HG03520 (cell line): ENCODE results near the gene CAPNS1.

Source experiments
- ATAC-seq: cut with Tn5 transposase; IDR thresholded peaks from one replicate; pipeline ENCODE4 v1.9.1; 2021; ENCODE audit warnings: mild to moderate bottlenecking, moderate library complexity; ENCODE audit not compliant: unreplicated experiment

The CAPNS1 gene

DNA sequence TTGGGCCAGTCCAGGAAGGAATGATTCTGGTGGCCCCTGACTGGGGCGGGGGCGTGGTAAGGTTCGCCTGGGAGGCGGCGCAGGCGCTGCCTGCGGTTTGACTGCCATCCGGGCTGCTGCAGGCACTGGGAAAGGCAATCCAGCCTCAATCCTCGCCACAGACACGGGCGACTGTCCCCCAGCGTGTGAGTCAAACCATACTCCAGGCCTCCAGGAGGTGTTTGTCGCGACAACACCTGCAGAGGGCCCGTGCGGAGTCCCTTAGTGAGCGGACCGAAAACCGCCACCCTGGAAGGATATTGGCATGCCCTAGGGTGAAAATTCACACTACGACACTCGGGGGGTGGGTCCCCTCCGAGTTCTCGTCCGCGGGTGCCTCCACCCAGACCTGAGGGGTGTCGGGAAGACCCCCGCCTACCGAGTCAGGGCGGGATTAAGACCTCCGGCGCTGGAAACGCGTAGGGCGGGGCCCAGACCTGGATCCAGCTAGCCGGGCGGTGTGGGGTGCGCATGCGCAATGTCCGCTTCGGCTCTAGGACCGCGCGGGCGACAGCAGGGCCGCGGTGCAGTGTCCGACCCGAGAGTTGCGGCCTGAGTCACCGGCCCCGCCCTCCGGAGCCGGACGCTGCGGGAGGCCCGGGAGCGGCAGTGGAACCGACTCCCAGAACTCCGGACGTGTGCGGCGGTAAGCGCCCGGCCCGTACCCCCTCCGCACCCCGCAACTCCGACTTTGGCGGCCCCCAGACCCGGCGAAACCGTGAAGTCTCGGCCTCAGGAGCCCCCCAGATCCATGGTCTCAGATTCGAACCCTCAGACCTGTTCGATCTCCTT is at the start of gene CAPNS1:
Gene CAPNS1 (plus strand): TSS at position 594 of the 831 bp plus-strand sequence. CDS start 946 bp downstream, outside the sequence.
- ATAC-seq = peak; percentile 69

DNA sequence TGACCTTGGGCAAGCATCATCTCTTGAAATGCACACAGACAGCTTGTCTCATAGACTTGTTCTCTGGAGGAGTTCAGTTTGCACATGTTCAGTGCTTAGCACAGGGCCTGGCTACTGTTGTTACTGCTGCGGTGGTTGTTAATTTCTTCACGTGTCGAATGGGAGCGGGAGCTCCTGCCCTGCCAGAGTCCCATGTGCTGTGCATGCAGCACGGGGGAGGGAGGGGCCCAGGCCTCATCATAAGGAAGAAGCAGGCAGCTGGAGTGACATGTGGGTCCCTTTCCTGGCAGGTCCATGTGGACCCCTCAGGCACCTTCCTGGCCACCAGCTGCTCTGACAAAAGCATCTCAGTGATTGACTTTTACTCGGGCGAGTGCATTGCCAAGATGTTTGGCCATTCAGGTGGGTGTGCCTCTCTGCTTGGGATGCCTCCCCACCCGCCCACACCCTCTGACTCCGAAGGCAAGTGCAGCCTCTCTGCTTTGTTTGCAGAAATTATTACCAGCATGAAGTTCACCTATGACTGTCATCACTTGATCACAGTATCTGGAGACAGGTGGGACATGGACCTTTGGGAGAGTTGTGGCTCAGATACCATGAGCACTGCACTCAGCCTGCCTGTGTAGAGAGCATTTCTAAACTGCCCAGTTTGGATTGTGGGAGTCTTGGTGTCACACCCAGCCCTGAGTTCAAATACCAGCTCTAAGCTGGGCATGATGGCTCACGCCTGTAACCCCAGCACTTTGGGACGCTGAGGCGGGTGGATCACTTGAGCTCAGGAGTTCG is 48.8 kb upstream of the CAPNS1 start:
- no peak for ATAC-seq

DNA sequence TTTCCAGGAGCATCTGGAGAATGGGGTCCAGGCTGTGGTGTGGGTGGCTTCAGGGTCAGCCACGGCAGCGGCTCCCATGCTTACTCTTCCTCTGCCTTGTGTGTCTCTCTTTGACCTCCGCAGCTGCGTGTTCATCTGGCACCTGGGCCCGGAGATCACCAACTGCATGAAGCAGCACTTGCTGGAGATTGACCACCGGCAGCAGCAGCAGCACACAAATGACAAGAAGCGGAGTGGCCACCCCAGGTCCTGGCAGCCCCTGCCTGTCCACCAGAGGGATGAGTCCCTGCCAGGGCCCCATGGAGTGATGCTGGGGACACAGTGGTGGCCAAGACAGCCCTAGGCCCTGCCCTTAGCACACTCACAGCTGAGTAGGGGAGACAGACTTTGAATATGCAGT is 47.3 kb upstream of the CAPNS1 start:
- ATAC-seq = no peak

DNA sequence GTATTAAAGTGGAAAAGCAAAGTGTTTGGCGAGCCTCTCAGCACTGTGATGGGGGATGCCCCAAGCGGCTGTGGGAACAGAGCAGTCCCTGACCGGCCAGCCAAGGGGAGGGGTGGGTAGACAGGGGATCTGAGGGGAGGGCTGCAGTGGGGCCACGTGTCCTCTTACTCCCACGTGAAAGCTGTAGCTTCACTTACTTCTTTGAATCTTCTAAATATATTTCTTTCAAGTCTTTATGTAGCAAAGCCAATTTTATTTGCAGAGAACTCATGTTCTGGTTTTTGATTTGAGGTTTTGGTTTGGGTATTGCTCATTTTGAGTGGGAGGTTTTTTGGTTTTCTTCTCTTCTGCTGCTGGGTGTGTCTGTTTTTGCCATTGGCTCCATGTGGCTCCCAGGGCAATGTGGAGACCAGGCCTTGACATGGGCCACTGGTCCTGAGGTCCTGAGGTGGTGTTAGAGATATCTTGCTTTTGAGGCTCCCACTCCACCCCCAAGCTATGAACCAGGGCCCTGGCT is 46.7 kb upstream of the CAPNS1 start:
- no peak for ATAC-seq

DNA sequence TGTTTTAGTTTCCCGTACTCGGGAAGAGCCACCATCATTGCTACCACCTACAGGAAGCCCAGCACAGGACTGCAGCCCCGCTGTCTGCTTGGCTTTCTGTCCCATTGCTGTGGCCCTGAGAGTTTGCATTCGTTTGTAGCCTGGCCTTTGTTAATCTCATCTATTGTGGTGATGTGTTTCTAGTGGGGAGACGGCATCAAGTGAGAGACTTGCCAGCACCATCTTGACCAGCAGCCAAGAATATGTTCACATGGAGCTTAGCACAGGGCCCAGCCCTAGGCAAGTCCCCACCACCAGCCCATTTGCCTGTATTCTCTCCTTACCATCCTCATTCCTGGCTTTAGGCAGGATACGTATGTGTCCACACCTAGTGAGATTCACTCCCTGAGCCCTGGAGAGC is 46.2 kb upstream of the CAPNS1 start:
- no peak for ATAC-seq

DNA sequence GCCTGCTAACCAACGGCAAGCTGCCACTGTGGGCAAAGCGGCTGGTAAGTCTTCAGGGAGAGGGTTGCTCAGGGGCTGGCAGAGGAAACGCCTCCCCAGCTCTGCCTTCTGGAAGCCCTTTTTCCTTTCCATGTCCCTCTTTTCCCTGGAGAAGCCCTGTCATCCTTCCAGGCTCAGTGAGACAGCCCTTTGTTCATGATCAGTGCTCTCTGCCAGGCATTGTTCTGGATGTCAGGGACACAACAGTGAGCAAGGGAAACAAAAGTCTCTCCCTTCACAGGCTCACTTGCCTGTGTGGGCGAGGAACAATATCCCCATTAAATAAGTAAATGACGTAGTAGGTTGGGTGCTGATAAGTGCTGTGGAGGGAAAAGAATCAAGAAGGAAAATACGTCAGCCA is 42.8 kb upstream of the CAPNS1 start:
- ATAC-seq = no peak

DNA sequence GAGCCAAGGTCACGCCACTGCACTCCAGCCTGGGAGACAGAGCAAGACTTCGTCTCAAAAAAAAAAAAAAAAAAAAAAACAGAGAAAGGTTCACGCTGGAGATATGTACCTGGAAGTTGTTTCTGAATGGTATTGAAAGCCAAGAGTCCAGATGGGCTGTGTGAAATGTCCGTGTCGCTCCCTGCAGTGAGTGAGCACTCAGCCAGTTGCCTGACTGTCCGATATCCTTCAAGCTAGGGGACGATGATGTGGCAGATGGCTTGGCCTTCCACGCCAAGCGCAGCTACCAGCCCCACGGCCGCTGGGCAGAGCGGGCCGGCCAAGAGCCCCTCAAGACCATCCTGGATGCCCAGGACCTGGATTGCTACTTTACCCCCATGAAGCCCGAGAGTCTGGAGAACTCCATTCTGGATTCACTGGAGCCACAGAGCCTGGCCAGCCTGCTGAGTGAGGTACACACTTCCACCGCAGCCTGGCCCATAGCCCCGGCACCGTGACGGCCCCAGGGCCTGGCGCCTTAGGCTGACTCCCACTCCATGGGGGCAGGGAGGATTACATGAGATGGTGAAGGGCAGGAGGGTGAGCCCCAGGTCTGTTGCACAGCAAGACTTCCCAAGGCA is 40.6 kb upstream of the CAPNS1 start:
- ATAC-seq = no peak

DNA sequence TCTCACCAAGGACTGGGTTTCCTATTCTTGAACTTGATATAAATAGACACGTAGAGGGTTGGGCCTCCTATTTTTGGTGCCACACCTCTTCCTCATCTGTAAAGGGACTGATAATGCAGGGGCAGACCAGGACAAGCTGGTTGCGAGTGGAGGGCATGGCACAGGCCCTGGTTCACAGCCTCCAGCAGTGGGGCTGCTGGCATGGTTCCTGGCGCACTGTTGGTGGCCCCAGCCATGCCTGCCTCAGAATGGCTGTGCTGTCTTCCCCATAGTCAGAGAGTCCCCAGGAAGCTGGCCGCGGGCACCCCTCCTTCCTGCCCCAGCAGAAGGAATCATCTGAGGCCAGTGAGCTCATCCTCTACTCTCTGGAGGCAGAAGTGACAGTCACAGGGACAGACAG is 39.4 kb upstream of the CAPNS1 start:
- ATAC-seq = no peak

DNA sequence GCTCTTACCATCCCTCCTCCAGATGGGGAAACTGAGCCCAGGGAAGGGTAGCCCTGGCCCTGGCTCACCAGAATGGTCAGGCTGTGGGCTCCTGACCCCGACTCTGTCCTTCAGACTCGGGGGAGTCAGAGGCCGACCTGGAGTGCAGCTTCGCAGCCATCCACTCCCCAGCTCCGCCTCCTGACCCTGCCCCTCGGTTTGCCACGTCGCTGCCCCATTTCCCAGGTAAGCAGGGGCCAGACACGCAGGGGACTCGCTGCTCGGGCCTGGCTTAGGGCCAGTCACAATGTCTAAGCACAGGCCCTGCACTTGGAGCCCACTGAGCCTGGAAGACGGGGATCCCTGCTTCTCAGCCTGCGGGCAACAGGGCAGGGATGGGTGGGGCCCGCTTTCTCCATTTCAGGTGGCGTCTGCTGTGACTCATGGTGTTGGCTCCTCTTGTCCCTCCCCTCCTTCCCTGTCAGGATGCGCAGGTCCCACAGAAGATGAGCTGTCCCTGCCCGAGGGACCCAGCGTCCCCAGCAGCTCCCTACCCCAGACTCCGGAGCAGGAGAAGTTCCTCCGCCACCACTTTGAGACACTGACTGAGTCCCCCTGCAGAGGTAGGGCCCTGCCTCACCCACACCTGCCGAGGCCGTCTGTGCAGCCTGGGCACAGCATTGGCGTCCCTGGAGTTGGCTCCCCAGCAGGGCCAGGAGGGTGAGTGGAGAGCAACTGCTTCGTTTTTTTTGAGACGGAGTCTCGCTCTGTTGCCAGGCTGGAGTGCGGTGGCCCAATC is 38.1 kb upstream of the CAPNS1 start:
- ATAC-seq = no peak

DNA sequence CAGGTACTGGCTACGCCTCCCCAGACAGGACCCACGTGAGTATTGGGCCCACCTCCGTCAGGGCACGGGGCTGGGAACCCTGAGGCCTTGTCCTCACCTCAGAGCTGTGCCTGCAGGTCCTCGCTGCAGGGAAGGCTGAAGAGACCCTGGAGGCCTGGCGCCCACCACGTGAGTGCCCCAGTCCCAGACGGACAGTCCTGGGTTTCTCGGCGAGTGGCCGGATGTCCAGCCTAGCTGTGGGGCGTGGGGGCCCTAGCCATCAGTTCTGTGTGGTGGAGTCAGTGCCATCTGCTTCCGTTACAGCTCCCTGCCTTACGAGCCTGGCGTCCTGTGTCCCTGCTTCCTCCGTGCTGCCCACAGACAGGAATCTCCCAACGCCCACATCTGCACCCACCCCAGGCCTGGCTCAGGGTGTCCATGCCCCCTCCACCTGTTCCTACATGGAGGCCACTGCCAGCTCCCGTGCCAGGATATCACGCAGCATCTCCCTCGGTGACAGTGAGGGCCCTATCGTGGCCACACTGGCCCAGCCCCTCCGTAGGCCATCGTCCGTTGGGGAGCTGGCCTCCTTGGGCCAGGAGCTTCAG is 36.7 kb upstream of the CAPNS1 start:
- no peak for ATAC-seq

DNA sequence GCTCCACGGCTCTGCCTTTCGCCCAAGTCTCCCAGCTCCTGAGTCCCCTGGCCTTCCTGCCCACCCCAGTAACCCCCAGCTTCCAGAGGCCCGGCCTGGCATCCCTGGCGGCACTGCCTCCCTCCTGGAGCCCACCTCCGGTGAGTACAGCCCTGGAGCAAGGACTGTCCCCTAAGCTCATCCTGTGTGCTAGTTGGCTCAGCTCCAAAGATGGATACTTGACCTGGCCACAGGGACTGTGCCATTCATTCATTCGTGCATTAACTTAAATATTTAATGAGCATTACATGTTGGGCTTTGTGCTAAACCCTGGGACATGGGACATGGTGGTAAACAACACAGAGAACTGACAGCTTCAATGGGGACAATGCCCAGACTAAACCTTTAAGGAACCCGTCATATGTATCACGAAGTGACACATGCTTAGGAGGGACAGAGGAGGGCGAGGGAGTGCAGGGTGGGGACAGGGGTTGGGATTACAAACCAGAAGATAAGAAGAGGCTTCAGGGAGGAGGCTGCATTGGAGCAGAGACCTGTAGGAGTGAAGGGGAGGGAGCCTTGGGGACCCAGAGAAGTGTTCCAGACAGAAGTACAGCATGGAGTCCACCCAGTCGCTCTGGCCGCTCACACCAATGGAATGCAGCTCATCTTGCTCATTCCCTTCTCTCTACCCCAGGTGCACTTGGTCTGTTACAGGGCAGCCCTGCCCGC is 35.9 kb upstream of the CAPNS1 start:
- no peak for ATAC-seq

DNA sequence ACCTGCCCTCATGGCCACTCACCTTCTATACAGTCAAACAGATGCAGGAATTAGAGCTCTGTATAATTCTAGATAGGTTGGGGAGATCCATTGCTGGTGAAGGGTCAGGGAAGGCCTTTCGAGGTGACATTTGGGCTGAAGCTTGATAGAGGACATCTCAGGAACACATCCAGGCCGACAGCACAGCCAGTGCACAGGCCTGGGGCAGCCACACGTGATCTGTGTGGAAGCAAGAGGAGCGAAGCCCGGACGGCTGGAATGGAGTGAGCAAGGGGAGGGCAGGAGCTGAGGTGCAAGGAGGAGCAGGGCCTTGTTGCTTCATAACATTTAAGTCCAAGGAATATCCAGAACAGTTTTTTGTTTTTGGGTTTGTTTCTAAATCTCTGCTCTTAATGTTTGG is 33.4 kb upstream of the CAPNS1 start:
- no peak for ATAC-seq

DNA sequence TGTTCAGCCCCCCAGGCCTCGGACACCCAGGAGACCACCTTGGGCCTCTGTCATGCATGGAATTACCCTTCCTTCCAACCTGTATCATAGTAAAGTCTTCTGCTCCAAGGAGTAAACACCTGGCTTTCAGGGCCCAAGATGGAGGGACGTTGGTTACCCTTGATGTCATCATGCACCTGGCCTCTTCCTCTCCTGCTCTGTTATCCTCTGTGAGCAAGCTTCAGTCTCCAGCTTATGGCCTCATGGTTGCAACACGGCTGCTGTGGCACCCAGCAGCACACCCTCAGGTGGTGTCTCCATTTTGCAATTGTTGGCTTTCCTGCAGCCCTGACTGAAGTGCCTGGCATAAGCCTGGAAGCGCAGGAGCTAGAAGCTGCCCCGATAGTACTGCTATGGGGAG is 32.9 kb upstream of the CAPNS1 start:
- ATAC-seq = no peak

DNA sequence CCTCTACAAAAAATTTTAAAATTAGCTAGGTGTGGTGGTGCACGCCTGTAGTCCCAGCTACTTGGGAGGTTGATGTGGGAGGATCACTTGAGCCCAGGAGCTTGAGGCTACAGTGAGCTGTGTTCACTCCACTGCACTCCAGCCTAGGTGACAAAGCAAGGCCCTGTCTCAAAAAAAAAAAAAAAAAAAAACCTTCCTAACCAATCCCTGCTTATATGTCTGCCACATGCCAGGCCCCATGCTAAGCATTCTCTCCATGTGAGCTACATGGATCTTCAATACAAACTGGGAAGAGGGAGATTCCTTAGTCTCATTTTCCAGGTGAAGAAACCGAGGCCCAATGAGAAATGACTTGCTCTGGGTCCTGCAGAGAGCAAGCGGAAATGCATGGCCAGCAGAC is 31.2 kb upstream of the CAPNS1 start:
- no peak for ATAC-seq

DNA sequence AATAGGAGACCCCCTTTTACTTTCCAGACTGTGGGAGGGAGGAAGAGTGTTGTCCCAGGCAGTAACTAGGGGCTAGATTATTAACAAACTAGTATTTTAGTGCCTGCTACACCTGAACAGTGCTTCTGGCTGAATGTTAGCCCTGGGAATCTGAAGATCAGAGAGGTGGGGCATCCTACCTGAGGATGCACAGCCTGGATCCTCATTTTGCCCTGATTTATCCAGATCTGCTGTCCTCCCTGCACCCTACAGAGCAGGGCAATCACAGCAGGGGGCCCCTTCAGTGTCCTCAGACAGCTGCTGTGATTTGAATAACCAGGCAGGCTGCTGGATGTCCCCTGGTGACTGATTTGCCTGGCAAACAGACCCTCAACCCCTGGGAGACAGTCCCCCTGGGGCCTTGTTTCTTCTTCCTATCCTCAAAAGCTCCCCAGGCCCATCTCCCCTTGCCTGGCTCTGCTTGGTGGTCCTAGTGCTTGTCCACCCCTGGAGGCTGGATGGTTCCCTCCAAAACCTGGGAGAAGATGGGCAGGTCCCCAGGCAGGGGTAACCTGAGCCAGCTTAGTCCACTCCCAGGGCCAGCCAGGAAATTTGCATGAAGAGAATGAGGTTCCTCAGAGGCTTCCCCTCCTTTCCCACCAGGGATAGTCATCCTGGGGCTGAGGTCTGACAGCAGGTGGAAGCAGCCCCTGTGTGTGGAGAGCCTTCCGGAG is 29.2 kb upstream of the CAPNS1 start, which contains the start of gene OVOL3:
Gene OVOL3 (plus strand): TSS at position 657 of the 713 bp plus-strand sequence. CDS start 60 bp downstream, outside the sequence.
- no peak for ATAC-seq

DNA sequence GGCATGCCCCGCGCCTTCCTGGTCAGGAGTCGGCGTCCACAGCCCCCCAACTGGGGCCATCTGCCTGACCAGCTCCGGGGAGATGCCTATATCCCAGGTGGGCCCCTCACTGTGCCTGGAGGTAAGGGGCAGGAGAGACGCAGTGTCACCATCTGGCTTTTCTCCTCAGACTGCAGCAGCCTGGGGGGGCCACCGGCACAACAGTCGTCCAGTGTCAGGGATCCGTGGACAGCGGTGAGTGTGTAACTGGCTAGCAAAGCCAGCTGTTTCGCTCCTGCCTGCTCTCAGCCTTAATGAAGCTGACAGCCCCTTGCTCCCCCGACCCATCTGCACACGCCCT is 28.7 kb upstream of the CAPNS1 start:
- ATAC-seq = no peak

DNA sequence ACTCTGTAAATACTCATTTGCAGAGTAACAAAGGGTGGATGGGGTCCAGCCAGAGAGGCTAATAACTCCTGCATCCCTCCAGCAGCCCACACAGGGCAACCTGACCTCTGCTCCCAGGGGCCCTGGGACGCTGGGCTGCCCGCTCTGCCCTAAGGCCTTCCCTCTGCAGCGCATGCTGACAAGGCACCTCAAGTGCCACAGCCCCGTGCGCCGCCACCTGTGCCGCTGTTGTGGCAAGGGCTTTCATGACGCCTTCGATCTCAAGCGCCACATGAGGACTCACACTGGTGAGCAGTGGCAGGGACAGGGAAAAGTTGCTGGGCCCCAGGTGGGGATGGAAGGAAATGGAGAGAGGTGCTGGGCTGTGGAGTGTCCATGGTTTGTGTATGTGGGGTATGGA is 27.2 kb upstream of the CAPNS1 start:
- no peak for ATAC-seq

DNA sequence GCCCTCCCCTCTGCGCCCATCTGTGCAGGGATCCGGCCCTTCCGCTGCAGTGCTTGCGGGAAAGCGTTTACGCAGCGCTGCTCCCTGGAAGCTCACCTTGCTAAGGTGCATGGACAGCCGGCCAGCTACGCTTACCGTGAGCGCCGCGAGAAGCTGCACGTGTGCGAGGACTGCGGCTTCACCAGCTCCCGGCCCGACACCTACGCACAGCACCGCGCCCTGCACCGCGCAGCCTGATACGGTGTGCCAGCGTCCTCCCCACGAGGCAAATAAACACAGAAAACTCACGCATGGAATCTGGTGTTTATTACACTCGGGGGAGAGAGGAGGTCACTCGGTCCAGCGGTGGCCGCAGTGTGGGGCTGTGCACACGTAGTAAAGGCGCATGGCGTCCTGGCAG is 26.4 kb upstream of the CAPNS1 start:
- ATAC-seq = no peak
